ENCODE data around the gene PZP. TPM values are rescaled to one million over a fixed set of nuclear protein-coding genes. Genes with fewer than 3 reads are reported as not detected.

The PZP gene
- total and polyA plus RNA-seq, 2 of the 8 experiments (the other 6 are each of a cell fraction or from before 2014, with no cell fraction given), result 0.08 TPM; not detected in 1

GRCh38 chr12:9147461-9147860 is 60.7 kb downstream of the PZP start:
- Histone ChIP-seq H3K36me3 (ENCODE audit: control insufficient read depth in 2 of 4, insufficient read depth in 4 of 4, low read length in 3 of 4) (peaks cover 0 to 3% (median 0%) of the 10 kb centered on the region in 4 experiments; a peak in 1 of 8 replicates), H3K27me3 (replicated peaks in 1 of 4; ENCODE audit: control insufficient read depth in 3 of 4, extremely low read depth in 1 of 4, insufficient read depth in 3 of 4, low read length in 3 of 4) (no peaks in the 10 kb centered on the region), H2BK5ac (ENCODE audit: low read depth, low read length) (no peak overlapping the region), H3K9me3 (ENCODE audit: insufficient read depth in 2 of 2, low read depth in 1 of 2, low read length in 1 of 2) (peaks cover 17 to 19% of the 10 kb centered on the region in 2 experiments), H3K79me1 (ENCODE audit: low read depth, low read length) (no peaks in the 10 kb centered on the region), H2AK5ac (ENCODE audit: low read depth, low read length) (no peak overlapping the region), H2BK12ac (ENCODE audit: low read depth, low read length) (no peak overlapping the region), H2AFZ (ENCODE audit: low read length) (no peak overlapping the region), H4K20me1 (replicated peaks in 1 of 2; ENCODE audit: control insufficient read depth in 1 of 2, insufficient read depth in 2 of 2, low read length in 2 of 2) (no peaks in the 10 kb centered on the region), H3K18ac (ENCODE audit: extremely low read depth, low read length) (no peak overlapping the region), H3K9ac (replicated peaks in 1 of 4; ENCODE audit: extremely low read depth in 1 of 4, low read depth in 3 of 4, low read length in 3 of 4) (no peak overlapping the region), H3K27ac (ENCODE audit: low read depth, low read length) (no peak overlapping the region), H3K56ac (replicated peaks; ENCODE audit: insufficient read length, low read depth, low read length) (no peak overlapping the region), H3K4ac (replicated peaks; ENCODE audit: insufficient read length, low read depth, low read length) (no peak overlapping the region), H2BK15ac (ENCODE audit: low read length) (no peak overlapping the region), H3K4me2 (ENCODE audit: insufficient read depth in 1 of 2, low read depth in 2 of 2, low read length in 2 of 2) (no peak overlapping the region), H3K4me1 (replicated peaks in 1 of 4; ENCODE audit: control insufficient read depth in 3 of 4, insufficient read depth in 4 of 4, low read length in 3 of 4) (peaks cover 0 to 2% (median 0%) of the 10 kb centered on the region in 4 experiments; a peak in 1 of 7 replicates), H3K23ac (ENCODE audit: insufficient read length) (no peak overlapping the region), H3K4me3 (ENCODE audit: extremely low read depth in 1 of 4, insufficient read depth in 2 of 4, low read depth in 3 of 4, low read length in 4 of 4) (no peak overlapping the region), H3K14ac (ENCODE audit: insufficient read length) (no peak overlapping the region), H4K8ac (ENCODE audit: extremely low read depth, insufficient read depth, low read length) (no peak overlapping the region), H2BK20ac (ENCODE audit: low read length) (no peak overlapping the region), H4K5ac (ENCODE audit: insufficient read length, low read depth, low read length) (no peak overlapping the region), H3K79me2 (ENCODE audit: control insufficient read depth in 1 of 2, insufficient read depth in 2 of 2, low read length in 2 of 2) (no peaks in the 10 kb centered on the region), H3K23me2 (ENCODE audit: low read depth, low read length) (no peaks in the 10 kb centered on the region), H2BK120ac (replicated peaks; ENCODE audit: low read depth, low read length) (no peak overlapping the region), H4K91ac (replicated peaks; ENCODE audit: insufficient read length, low read length) (no peak overlapping the region)
- TF ChIP-seq FOSL1 (IDR thresholded peaks at IDR 0.05; ENCODE audit: insufficient read depth, low read depth, low read length), result no peak
- TF ChIP-seq, protein P1, sequence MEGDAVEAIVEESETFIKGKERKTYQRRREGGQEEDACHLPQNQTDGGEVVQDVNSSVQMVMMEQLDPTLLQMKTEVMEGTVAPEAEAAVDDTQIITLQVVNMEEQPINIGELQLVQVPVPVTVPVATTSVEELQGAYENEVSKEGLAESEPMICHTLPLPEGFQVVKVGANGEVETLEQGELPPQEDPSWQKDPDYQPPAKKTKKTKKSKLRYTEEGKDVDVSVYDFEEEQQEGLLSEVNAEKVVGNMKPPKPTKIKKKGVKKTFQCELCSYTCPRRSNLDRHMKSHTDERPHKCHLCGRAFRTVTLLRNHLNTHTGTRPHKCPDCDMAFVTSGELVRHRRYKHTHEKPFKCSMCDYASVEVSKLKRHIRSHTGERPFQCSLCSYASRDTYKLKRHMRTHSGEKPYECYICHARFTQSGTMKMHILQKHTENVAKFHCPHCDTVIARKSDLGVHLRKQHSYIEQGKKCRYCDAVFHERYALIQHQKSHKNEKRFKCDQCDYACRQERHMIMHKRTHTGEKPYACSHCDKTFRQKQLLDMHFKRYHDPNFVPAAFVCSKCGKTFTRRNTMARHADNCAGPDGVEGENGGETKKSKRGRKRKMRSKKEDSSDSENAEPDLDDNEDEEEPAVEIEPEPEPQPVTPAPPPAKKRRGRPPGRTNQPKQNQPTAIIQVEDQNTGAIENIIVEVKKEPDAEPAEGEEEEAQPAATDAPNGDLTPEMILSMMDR (IDR thresholded peaks at IDR 0.05; ENCODE audit: control extremely low read depth in 1 of 3, insufficient read depth in 1 of 3, low read depth in 1 of 3, low read length in 3 of 3), result no peak
- DNase-seq (ENCODE audit: low read depth in 1 of 2, low spot score in 2 of 2) (no peak), FAIRE-seq (no peak)
- CTCF ChIA-PET (ENCODE audit: partially characterized antibody), result interaction anchor here (1.0 to 3.0 kb wide), 4 partner anchors 12 to 30 kb away, joined by 3 to 44 read pairs (median 5); no protein-coding TSS in a partner anchor
- POLR2A ChIA-PET (ENCODE audit: partially characterized antibody), result no interaction called here
- 100% methylated on average over 2 of the region's 2 CpGs; no CpG with 5 or more reads in 1 of the 2 experiments for WGBS, 2 experiments (ENCODE audit: extremely low coverage in 1 of 2, insufficient coverage in 1 of 2, insufficient read length in 1 of 2, insufficient replicate concordance in 2 of 2, low coverage in 1 of 2, low lambda C conversion rate in 2 of 2, missing lambda C conversion rate in 1 of 2)
